Measurements from ENCODE around the gene ANKRD18B. TPM values are rescaled to one million over a fixed set of nuclear protein-coding genes. Genes with fewer than 3 reads are reported as not detected.
"Not testable (repeated sequence)": the region's sequence is repeated elsewhere in the genome, so short reads cannot be mapped to it uniquely, and the experiment has no call there.

The ANKRD18B gene
- total RNA-seq, 1 experiment from 2014 or later = 5.4 TPM

DNA sequence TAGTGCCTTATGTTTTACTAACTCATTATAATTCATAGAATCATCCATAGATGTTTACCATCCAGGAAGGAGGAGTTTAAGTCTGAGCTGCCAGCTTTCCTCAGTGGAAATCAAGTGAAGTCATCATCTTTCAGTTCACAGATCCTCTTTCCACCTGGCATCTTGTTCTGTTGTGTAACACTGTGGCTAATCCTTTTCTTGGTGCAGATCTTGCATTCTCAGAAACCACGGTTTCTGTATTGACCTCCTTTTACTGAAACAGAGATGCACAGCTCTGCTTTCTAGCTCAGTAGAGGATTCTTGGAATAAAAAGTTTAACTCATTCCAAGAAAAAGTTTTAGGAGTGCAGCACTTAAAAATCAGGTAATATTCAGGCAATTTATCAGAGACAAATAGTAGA is 38.1 kb downstream of the ANKRD18B start:
- intact Hi-C loops (cut with micrococcal nuclease) = not testable (repeated sequence)

DNA sequence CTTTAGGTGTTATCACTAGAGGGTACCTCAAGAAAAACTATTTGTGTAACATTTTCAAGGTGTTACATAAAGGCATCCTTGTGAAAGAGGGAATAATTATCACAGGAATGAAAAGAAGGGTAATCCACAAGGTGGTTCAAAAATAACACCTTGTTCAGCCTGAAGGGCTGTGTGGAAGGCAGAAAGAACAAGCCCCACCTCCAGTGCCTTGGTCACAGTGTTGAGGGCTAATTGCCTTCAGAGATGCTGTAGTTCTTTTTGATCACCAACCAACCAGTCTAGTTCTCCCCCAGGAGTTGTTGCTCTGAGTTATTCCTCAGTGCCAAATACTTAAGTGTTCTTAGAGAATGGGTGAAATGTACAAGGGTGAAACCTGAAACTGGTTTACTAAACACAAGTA is 43.7 kb downstream of the ANKRD18B start:
- H3K4me3 ChIP-seq (ENCODE audit: low read length); H3K9me2 ChIP-seq (replicated peaks; ENCODE audit: low read length); H3K9ac ChIP-seq (ENCODE audit: low read length); H2AFZ ChIP-seq (ENCODE audit: low read length); ATAC-seq; H3K9me3 ChIP-seq (ENCODE audit: low read length); BruUV-seq (replicated peaks); H3F3A ChIP-seq (ENCODE audit: low read length, unreplicated experiment); H3K79me2 ChIP-seq (ENCODE audit: low read length); H3K36me3 ChIP-seq (ENCODE audit: low read depth, low read length); H3K4me2 ChIP-seq (ENCODE audit: low read length); H3K27ac ChIP-seq (ENCODE audit: low read length); DNase-seq; POLR2A ChIA-PET (ENCODE audit: unreplicated experiment); H3K4me1 ChIP-seq (ENCODE audit: insufficient read depth, low read length); H3K27me3 ChIP-seq (ENCODE audit: low read length); CTCF ChIA-PET; H4K20me1 ChIP-seq (ENCODE audit: low read length); intact Hi-C loops (cut with micrococcal nuclease): not testable (repeated sequence)

More for the DNA sequence above, 38.1 kb downstream of the ANKRD18B start:
- DNase-seq; H3K9me3 ChIP-seq (ENCODE audit: low read length); H3K9ac ChIP-seq (ENCODE audit: low read length); H3F3A ChIP-seq (ENCODE audit: low read length, unreplicated experiment); H3K4me3 ChIP-seq (ENCODE audit: low read length); ATAC-seq; H3K4me1 ChIP-seq (ENCODE audit: insufficient read depth, low read length); H4K20me1 ChIP-seq (ENCODE audit: low read length); H3K27me3 ChIP-seq (ENCODE audit: low read length); H2AFZ ChIP-seq (ENCODE audit: low read length); CTCF ChIA-PET; H3K4me2 ChIP-seq (ENCODE audit: low read length); POLR2A ChIA-PET (ENCODE audit: unreplicated experiment); BruUV-seq (replicated peaks); H3K9me2 ChIP-seq (replicated peaks; ENCODE audit: low read length); H3K36me3 ChIP-seq (ENCODE audit: low read depth, low read length); H3K27ac ChIP-seq (ENCODE audit: low read length); H3K79me2 ChIP-seq (ENCODE audit: low read length): not testable (repeated sequence)

DNA sequence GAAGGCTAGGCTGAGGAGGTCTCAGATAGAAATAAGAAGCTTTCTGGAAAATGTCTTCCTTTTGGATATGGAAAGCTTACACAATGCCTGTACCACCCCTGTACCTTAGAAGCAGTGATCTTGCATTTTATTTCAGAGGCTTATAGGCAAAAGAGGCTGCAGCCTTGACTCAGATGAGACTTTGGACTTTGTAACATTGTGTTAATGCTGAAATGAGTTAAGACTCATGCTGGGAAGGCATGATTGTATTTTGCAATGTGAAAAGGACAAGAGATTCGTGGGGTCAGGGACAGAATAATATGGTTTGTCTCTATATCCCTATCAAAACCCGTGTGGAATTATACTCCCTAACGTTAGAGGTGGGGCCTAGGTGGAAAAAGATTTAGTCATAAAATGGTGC is 53.7 kb downstream of the ANKRD18B start:
- ATAC-seq; POLR2A ChIA-PET (ENCODE audit: unreplicated experiment); H3K4me1 ChIP-seq (ENCODE audit: insufficient read depth, low read length); H3F3A ChIP-seq (ENCODE audit: low read length, unreplicated experiment); H3K4me2 ChIP-seq (ENCODE audit: low read length); H2AFZ ChIP-seq (ENCODE audit: low read length); intact Hi-C loops (cut with micrococcal nuclease); H3K36me3 ChIP-seq (ENCODE audit: low read depth, low read length); H4K20me1 ChIP-seq (ENCODE audit: low read length); H3K27ac ChIP-seq (ENCODE audit: low read length); CTCF ChIA-PET; H3K9me2 ChIP-seq (replicated peaks; ENCODE audit: low read length); BruUV-seq (replicated peaks); H3K9me3 ChIP-seq (ENCODE audit: low read length); DNase-seq; H3K79me2 ChIP-seq (ENCODE audit: low read length); H3K9ac ChIP-seq (ENCODE audit: low read length); H3K27me3 ChIP-seq (ENCODE audit: low read length); H3K4me3 ChIP-seq (ENCODE audit: low read length): not testable (repeated sequence)

DNA sequence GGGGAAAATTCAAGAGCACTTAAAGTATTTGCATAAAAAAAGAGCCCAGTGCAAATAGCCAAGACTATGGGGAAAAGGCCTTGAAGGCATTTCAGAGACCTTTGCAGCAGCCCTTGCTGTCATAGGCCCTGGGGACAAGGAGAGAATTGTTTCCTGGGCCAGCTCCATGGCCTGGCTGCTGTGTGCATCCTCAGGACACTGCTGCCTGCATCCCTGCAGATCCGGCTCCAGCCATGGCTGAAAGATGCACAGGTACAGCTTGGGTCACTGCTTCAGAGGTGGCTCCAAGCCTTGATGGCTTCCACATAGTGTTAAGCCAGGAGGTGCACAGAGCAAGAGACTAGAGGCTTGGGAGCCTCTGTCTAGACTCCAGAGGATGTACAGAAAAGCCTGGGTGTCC is 55.9 kb downstream of the ANKRD18B start:
- H3K9me2 ChIP-seq (replicated peaks; ENCODE audit: low read length); H3F3A ChIP-seq (ENCODE audit: low read length, unreplicated experiment); H3K4me2 ChIP-seq (ENCODE audit: low read length); BruUV-seq (replicated peaks); CTCF ChIA-PET; ATAC-seq; H3K79me2 ChIP-seq (ENCODE audit: low read length); POLR2A ChIA-PET (ENCODE audit: unreplicated experiment); H3K4me3 ChIP-seq (ENCODE audit: low read length); H3K4me1 ChIP-seq (ENCODE audit: insufficient read depth, low read length); H3K27ac ChIP-seq (ENCODE audit: low read length); H3K9ac ChIP-seq (ENCODE audit: low read length); H3K27me3 ChIP-seq (ENCODE audit: low read length); intact Hi-C loops (cut with micrococcal nuclease); H3K9me3 ChIP-seq (ENCODE audit: low read length); H4K20me1 ChIP-seq (ENCODE audit: low read length); H2AFZ ChIP-seq (ENCODE audit: low read length); H3K36me3 ChIP-seq (ENCODE audit: low read depth, low read length); DNase-seq: not testable (repeated sequence)

DNA sequence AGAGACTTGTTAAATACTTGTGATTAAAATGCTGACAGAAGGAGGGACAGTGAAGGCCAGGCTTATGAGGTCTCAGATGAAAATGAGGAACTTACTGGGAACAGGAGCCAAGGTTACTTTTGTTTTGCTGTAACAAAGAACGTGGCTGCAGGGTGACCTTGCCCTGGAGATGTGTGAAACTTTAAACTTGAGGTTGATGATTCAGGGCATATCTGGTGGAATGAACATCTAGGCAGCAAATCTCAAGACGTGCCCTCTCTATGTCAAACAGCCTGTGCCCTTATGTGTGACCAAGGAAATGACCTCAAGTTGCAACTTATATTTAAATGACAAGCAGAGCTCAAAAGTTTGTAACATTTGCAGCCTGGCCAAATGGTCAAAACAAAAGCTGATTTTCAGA is 58.6 kb downstream of the ANKRD18B start:
- BruUV-seq (replicated peaks); CTCF ChIA-PET; H3K9me2 ChIP-seq (replicated peaks; ENCODE audit: low read length); H3K9ac ChIP-seq (ENCODE audit: low read length); H3K4me1 ChIP-seq (ENCODE audit: insufficient read depth, low read length); H3K4me2 ChIP-seq (ENCODE audit: low read length); H3F3A ChIP-seq (ENCODE audit: low read length, unreplicated experiment); H3K27ac ChIP-seq (ENCODE audit: low read length); DNase-seq; H3K9me3 ChIP-seq (ENCODE audit: low read length); H2AFZ ChIP-seq (ENCODE audit: low read length); H3K4me3 ChIP-seq (ENCODE audit: low read length); ATAC-seq; intact Hi-C loops (cut with micrococcal nuclease); POLR2A ChIA-PET (ENCODE audit: unreplicated experiment); H3K36me3 ChIP-seq (ENCODE audit: low read depth, low read length); H3K79me2 ChIP-seq (ENCODE audit: low read length); H3K27me3 ChIP-seq (ENCODE audit: low read length); H4K20me1 ChIP-seq (ENCODE audit: low read length): not testable (repeated sequence)

DNA sequence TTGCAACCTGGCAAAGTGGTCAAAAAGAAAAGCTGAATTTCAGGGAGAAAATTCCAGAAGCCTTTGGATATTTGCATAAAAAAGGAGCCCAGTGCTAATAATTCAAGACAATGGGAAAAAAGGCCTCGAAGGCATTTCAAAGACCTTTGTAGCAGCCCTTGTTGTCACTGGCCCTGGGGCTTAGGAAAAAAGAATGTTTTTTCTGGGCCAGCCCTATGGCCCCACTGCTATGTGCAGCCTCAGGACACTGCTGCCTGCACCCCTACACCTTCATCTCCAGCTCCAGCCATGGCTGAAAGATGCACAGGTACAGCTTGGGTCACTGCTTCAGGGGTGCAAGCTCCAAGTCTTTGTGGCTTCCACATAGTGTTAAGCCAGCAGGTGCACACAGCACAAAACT is 62.1 kb downstream of the ANKRD18B start:
- H3K4me2 ChIP-seq (ENCODE audit: low read length); CTCF ChIA-PET; H3K9me3 ChIP-seq (ENCODE audit: low read length); ATAC-seq; H3K79me2 ChIP-seq (ENCODE audit: low read length); H4K20me1 ChIP-seq (ENCODE audit: low read length); intact Hi-C loops (cut with micrococcal nuclease); H3K4me1 ChIP-seq (ENCODE audit: insufficient read depth, low read length); H3K27ac ChIP-seq (ENCODE audit: low read length); H3F3A ChIP-seq (ENCODE audit: low read length, unreplicated experiment); H2AFZ ChIP-seq (ENCODE audit: low read length); H3K36me3 ChIP-seq (ENCODE audit: low read depth, low read length); DNase-seq; H3K4me3 ChIP-seq (ENCODE audit: low read length); POLR2A ChIA-PET (ENCODE audit: unreplicated experiment); H3K9ac ChIP-seq (ENCODE audit: low read length); H3K27me3 ChIP-seq (ENCODE audit: low read length); BruUV-seq (replicated peaks); H3K9me2 ChIP-seq (replicated peaks; ENCODE audit: low read length): not testable (repeated sequence)

DNA sequence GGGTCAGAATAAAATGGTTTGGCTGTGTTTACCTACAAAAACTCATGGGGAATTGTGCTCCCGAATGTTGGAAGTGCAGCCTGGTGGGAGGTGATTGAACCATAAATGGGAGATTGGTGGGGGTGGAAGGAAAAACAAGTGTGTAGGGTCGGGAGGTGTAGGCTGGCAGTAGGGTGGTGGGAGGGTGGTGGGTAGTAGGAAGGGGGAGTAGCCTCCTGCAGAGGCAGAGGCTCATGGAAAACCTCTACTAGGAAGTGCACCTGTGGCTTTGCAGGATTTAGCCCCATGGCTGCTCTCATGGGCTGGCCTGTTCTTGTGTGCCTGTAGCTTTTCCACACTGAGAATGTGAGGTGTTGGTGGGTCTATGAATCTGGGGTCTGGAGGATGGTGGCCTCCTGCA is 63.7 kb downstream of the ANKRD18B start:
- CTCF ChIA-PET; H3K9me2 ChIP-seq (replicated peaks; ENCODE audit: low read length); POLR2A ChIA-PET (ENCODE audit: unreplicated experiment); H3K9ac ChIP-seq (ENCODE audit: low read length); H3K4me2 ChIP-seq (ENCODE audit: low read length); BruUV-seq (replicated peaks); H3K27ac ChIP-seq (ENCODE audit: low read length); DNase-seq; intact Hi-C loops (cut with micrococcal nuclease); ATAC-seq; H2AFZ ChIP-seq (ENCODE audit: low read length); H3K9me3 ChIP-seq (ENCODE audit: low read length); H3K36me3 ChIP-seq (ENCODE audit: low read depth, low read length); H3K4me1 ChIP-seq (ENCODE audit: insufficient read depth, low read length); H3F3A ChIP-seq (ENCODE audit: low read length, unreplicated experiment); H4K20me1 ChIP-seq (ENCODE audit: low read length); H3K4me3 ChIP-seq (ENCODE audit: low read length); H3K27me3 ChIP-seq (ENCODE audit: low read length); H3K79me2 ChIP-seq (ENCODE audit: low read length): not testable (repeated sequence)
